IMR-90 (cell line): Measurements from ENCODE around the gene COL23A1. TPM values are rescaled to one million over a fixed set of nuclear protein-coding genes. Genes with fewer than 3 reads are reported as not detected.

Source experiments
- ATAC-seq: fragments of 200-7000 bp; cut with Tn5 transposase; 2 replicates; pipeline ENCODE4 v1.9.1; 2020; ENCODE audit warnings: low read depth, mild to moderate bottlenecking, moderate library complexity
- BruUV-seq: library from RNA; stranded (reverse); fragments of 400-500 nt; replicated peaks from 2 replicates; lab custom pipeline; 2021; lab: Mats Ljungman, UMichigan
- CTCF ChIA-PET: fragments of 300-600 bp; formaldehyde crosslinking; extraction: SDS; loops from one replicate; lab custom pipeline; 2021; ENCODE audit warnings: antibody characterized with exemption; lab: Yijun Ruan, JAX
- POLR2A ChIA-PET: fragments of 300-600 bp; sonication (Branson Sonifier 250); formaldehyde crosslinking; loops from one replicate; lab custom pipeline; 2022; ENCODE audit warnings: antibody characterized with exemption; ENCODE audit not compliant: unreplicated experiment; lab: Charles Lee
- DNase-seq: peaks from one replicate; pipeline ENCODE4 v3.0.0; 2013
- H2AFZ ChIP-seq: replicated peaks from 2 replicates; pipeline ENCODE3; 2013; ENCODE audit warnings: low read length, mild to moderate bottlenecking; ENCODE audit not compliant: poor library complexity
- H2AK5ac ChIP-seq: 2 replicates; pipeline ENCODE4 v1.6.1; 2013; ENCODE audit warnings: low read depth, low read length, inconsistent platforms
- H2AK9ac ChIP-seq: replicated peaks from 2 replicates; pipeline ENCODE3; 2013; ENCODE audit warnings: mild to moderate bottlenecking, low read depth, low read length, moderate library complexity; ENCODE audit not compliant: poor library complexity
- H2BK120ac ChIP-seq: 2 replicates; pipeline ENCODE4 v1.6.1; 2013; ENCODE audit warnings: low read depth, low read length, inconsistent platforms
- H2BK15ac ChIP-seq: 3 replicates; pipeline ENCODE4 v1.6.1; 2013; ENCODE audit warnings: low read depth, low read length, inconsistent platforms
- H2BK20ac ChIP-seq: 2 replicates; pipeline ENCODE4 v1.6.1; 2013; ENCODE audit warnings: low read depth, mild to moderate bottlenecking, inconsistent platforms, low read length, moderate library complexity
- H2BK5ac ChIP-seq: 2 replicates; pipeline ENCODE4 v1.6.1; 2013; ENCODE audit warnings: mild to moderate bottlenecking, low read depth, low read length, inconsistent platforms; ENCODE audit not compliant: poor library complexity, severe bottlenecking
- H3K14ac ChIP-seq: replicated peaks from 2 replicates; pipeline ENCODE4 v1.6.1; 2013; ENCODE audit warnings: low read depth, low read length, inconsistent platforms
- H3K18ac ChIP-seq: 2 replicates; pipeline ENCODE4 v1.6.1; 2013; ENCODE audit warnings: low read depth, low read length, control low read depth
- H3K23ac ChIP-seq: 2 replicates; pipeline ENCODE4 v1.6.1; 2013; ENCODE audit warnings: low read depth, low read length, inconsistent platforms
- H3K27ac ChIP-seq: 2 replicates; pipeline ENCODE4 v1.5.1; 2013; ENCODE audit warnings: mild to moderate bottlenecking, control low read depth, low read length; ENCODE audit not compliant: insufficient read depth
- H3K27me3 ChIP-seq: 2 replicates; pipeline ENCODE4 v1.6.1; 2013; ENCODE audit warnings: low read length; ENCODE audit not compliant: control insufficient read depth, insufficient read depth
- H3K36me3 ChIP-seq: 2 replicates; pipeline ENCODE4 v1.6.1; 2013; ENCODE audit warnings: low read length, mixed read lengths; ENCODE audit not compliant: control insufficient read depth, insufficient read depth
- H3K4ac ChIP-seq: 2 replicates; pipeline ENCODE4 v1.6.1; 2013; ENCODE audit warnings: low read depth, low read length, inconsistent platforms
- H3K4me1 ChIP-seq: 2 replicates; pipeline ENCODE4 v1.6.1; 2013; ENCODE audit warnings: low read length, mixed read lengths; ENCODE audit not compliant: control insufficient read depth, insufficient read depth
- H3K4me2 ChIP-seq: 2 replicates; pipeline ENCODE4 v1.6.1; 2013; ENCODE audit warnings: low read depth, mild to moderate bottlenecking, control low read depth, low read length, moderate library complexity
- H3K4me3 ChIP-seq: 2 replicates; pipeline ENCODE4 v1.5.1; 2013; ENCODE audit warnings: low read depth, mild to moderate bottlenecking, control low read depth, low read length, moderate library complexity; ENCODE audit not compliant: insufficient read depth
- H3K56ac ChIP-seq: 2 replicates; pipeline ENCODE4 v1.6.1; 2013; ENCODE audit warnings: low read length, inconsistent platforms; ENCODE audit not compliant: insufficient read depth; ENCODE audit errors: extremely low read depth
- H3K79me1 ChIP-seq, 2 experiments: 2 replicates each; pipeline ENCODE4 v1.6.1; 2013; ENCODE audit warnings: low read length in 2 of 2, inconsistent platforms in 1 of 2, low read depth in 1 of 2
- H3K9ac ChIP-seq: 2 replicates; pipeline ENCODE4 v1.6.1; 2013; ENCODE audit warnings: low read depth, low read length, control low read depth
- H3K9me1 ChIP-seq: 2 replicates; pipeline ENCODE4 v1.6.1; 2013; ENCODE audit warnings: low read length, inconsistent platforms; ENCODE audit not compliant: insufficient read depth
- H3K9me3 ChIP-seq: 2 replicates; pipeline ENCODE4 v1.6.1; 2013; ENCODE audit warnings: low read length; ENCODE audit not compliant: control insufficient read depth, insufficient read depth
- H4K20me1 ChIP-seq: 2 replicates; pipeline ENCODE4 v1.6.1; 2013; ENCODE audit warnings: low read length, inconsistent platforms; ENCODE audit not compliant: insufficient read depth
- H4K5ac ChIP-seq: 2 replicates; pipeline ENCODE4 v1.6.1; 2013; ENCODE audit warnings: mild to moderate bottlenecking, low read depth, low read length, control low read depth
- H4K8ac ChIP-seq, 2 experiments: 2 replicates each; pipeline ENCODE4 v1.6.1; 2013; ENCODE audit warnings: low read depth in 2 of 2, low read length in 2 of 2, control low read depth in 1 of 2, inconsistent platforms in 1 of 2
- H4K91ac ChIP-seq: 2 replicates; pipeline ENCODE4 v1.6.1; 2013; ENCODE audit warnings: low read depth, low read length, inconsistent platforms; ENCODE audit not compliant: insufficient read depth
- BHLHE40 ChIP-seq: fragments of 150-350 bp; IDR thresholded peaks from 2 replicates; pipeline ENCODE4 v1.6.1; 2016; ENCODE audit warnings: mild to moderate bottlenecking, low read depth, low read length
- CEBPB ChIP-seq: IDR thresholded peaks from 2 replicates; pipeline ENCODE4 v1.6.1; 2012; ENCODE audit warnings: low read depth, low read length, improper control_type of control experiment
- CHD1 ChIP-seq: IDR thresholded peaks from 2 replicates; pipeline ENCODE4 v1.6.1; 2012; ENCODE audit warnings: low read depth, low read length, improper control_type of control experiment
- CTCF ChIP-seq: conservative IDR thresholded peaks from 2 replicates; pipeline ENCODE4 v1.5.1; 2012; ENCODE audit warnings: mild to moderate bottlenecking, low read depth, low read length, improper control_type of control experiment
- ELK1 ChIP-seq: fragments of 150-350 bp; IDR thresholded peaks from 2 replicates; pipeline ENCODE4 v1.6.1; 2016; ENCODE audit warnings: low read depth, mild to moderate bottlenecking, low read length, moderate library complexity, borderline replicate concordance
- FOS ChIP-seq: fragments of 150-350 bp; IDR thresholded peaks from 2 replicates; pipeline ENCODE4 v1.6.1; 2016; ENCODE audit warnings: low read depth, low read length
- MAFK ChIP-seq: IDR thresholded peaks from 2 replicates; pipeline ENCODE4 v1.6.1; 2012; ENCODE audit warnings: low read depth, low read length, improper control_type of control experiment
- MAZ ChIP-seq: IDR thresholded peaks from 2 replicates; pipeline ENCODE4 v1.6.1; 2012; ENCODE audit warnings: low read depth, mild to moderate bottlenecking, low read length, improper control_type of control experiment, moderate library complexity, borderline replicate concordance
- MXI1 ChIP-seq: IDR thresholded peaks from 2 replicates; pipeline ENCODE4 v1.6.1; 2012; ENCODE audit warnings: low read depth, mild to moderate bottlenecking, low read length, moderate library complexity, borderline replicate concordance
- NFE2L2 ChIP-seq: fragments of 150-350 bp; IDR thresholded peaks from 2 replicates; pipeline ENCODE4 v1.6.1; 2016; ENCODE audit warnings: low read depth, mild to moderate bottlenecking, low read length
- POLR2A ChIP-seq: IDR thresholded peaks from 2 replicates; pipeline ENCODE4 v1.6.1; 2012; ENCODE audit warnings: mild to moderate bottlenecking, low read depth, low read length
- RAD21 ChIP-seq: IDR thresholded peaks from 2 replicates; pipeline ENCODE4 v1.6.1; 2012; ENCODE audit warnings: low read length, improper control_type of control experiment
- RCOR1 ChIP-seq: IDR thresholded peaks from 2 replicates; pipeline ENCODE4 v1.6.1; 2012; ENCODE audit warnings: mild to moderate bottlenecking, low read length, improper control_type of control experiment; ENCODE audit not compliant: insufficient replicate concordance
- RFX5 ChIP-seq: IDR thresholded peaks from 2 replicates; pipeline ENCODE4 v1.8.0; 2012; ENCODE audit warnings: low read depth, mild to moderate bottlenecking, low read length, moderate library complexity
- SMC3 ChIP-seq: fragments of 150-350 bp; IDR thresholded peaks from 2 replicates; pipeline ENCODE4 v1.6.1; 2016; ENCODE audit warnings: low read depth, mild to moderate bottlenecking, antibody characterized with exemption, low read length, moderate library complexity
- USF2 ChIP-seq: fragments of 150-350 bp; IDR thresholded peaks from 2 replicates; pipeline ENCODE4 v1.6.1; 2017; ENCODE audit warnings: mild to moderate bottlenecking, antibody characterized with exemption, low read length, low read depth
- WGBS, 2 experiments: methylation state at CpG; one replicate each; pipeline versions ENCODE4 v1.1.5 to v1.1.7; 2013; ENCODE audit warnings: missing lambda C conversion rate in 2 of 2; ENCODE audit not compliant: insufficient read length in 1 of 2; ENCODE audit errors: extremely low coverage in 2 of 2; 5-methylcytosine and 5-hydroxymethylcytosine counted together
- dilution Hi-C: fragments of 300-500 bp; cut with HindIII; formaldehyde crosslinking; loops from one replicate; pipeline ENCODE4 v1.14.3; 2018; ENCODE audit warnings: low sequenced_read_pairs; ENCODE audit not compliant: unreplicated experiment
- in situ Hi-C: fragments of 300-500 bp; cut with MboI; formaldehyde crosslinking; loops from 3 replicates; pipeline ENCODE4 v1.14.3; 2019; ENCODE audit warnings: low sequenced_read_pairs, inconsistent platforms, mixed read lengths
- intact Hi-C: fragments of 100-400 bp; cut with micrococcal nuclease; formaldehyde crosslinking; loops from 2 replicates; pipeline ENCODE4 v1.10.0; 2022
- polyA plus RNA-seq, 3 experiments: library from polyadenylated mRNA; depleted of rRNA; stranded (reverse); fragments of >200 nt; gene quantifications; 2 replicates each; pipeline ENCODE4 v1.2.3, GENCODE V29; 2012; ENCODE audit warnings: low replicate concordance in 1 of 3
- total RNA-seq: library from RNA; depleted of rRNA; stranded (reverse); fragments of >200 nt; gene quantifications from 2 replicates; pipeline ENCODE4 v1.2.3, GENCODE V29; 2012

COL23A1 gene
- total and polyA plus RNA-seq, 2 of the 4 experiments (the other 2 are of a cell fraction) = not detected

- H4K5ac ChIP-seq = no peak overlapping the region
- H3K9me1 ChIP-seq = no peaks in the 10 kb centered on the region
- H3K4ac ChIP-seq = no peak overlapping the region
- H3K56ac ChIP-seq = no peak overlapping the region
- intact Hi-C loops = no loop called here
- no peak overlapping the region for H2BK20ac ChIP-seq
- H2AK5ac ChIP-seq = no peak overlapping the region
- no peaks in the 10 kb centered on the region for H3K27me3 ChIP-seq
- in situ Hi-C loops = no loop called here
- H2BK5ac ChIP-seq = no peak overlapping the region
- H3K4me3 ChIP-seq = no peak overlapping the region
- ATAC-seq = no peak
- no peak for DNase-seq
- no peak overlapping the region for H2AFZ ChIP-seq
- no peak overlapping the region for H3K14ac ChIP-seq
- H3K36me3 ChIP-seq = no peaks in the 10 kb centered on the region
- no peak overlapping the region for H2BK120ac ChIP-seq
- H3K23ac ChIP-seq = no peak overlapping the region
- H4K8ac ChIP-seq = no peak overlapping the region
- TF ChIP-seq NFE2L2 = no peak
- no peak for TF ChIP-seq RAD21
- TF ChIP-seq CEBPB = no peak
- TF ChIP-seq FOS = no peak
- TF ChIP-seq MAFK = no peak
- no peak for TF ChIP-seq ELK1
- TF ChIP-seq RCOR1 = no peak
- no peak for TF ChIP-seq CHD1
- TF ChIP-seq USF2 = no peak
- no peak for TF ChIP-seq POLR2A
- no peak for TF ChIP-seq BHLHE40
- no peak for TF ChIP-seq SMC3
- no peak for TF ChIP-seq MAZ
- no peak for TF ChIP-seq RFX5
- TF ChIP-seq MXI1 = no peak
- no peak for TF ChIP-seq CTCF
- peaks cover 24% of the 10 kb centered on the region for H3K9me3 ChIP-seq
- dilution Hi-C loops = no loop called here
- H2BK15ac ChIP-seq = no peak overlapping the region
- no peak overlapping the region for H2AK9ac ChIP-seq
- H4K20me1 ChIP-seq = no peaks in the 10 kb centered on the region
- H3K4me1 ChIP-seq = no peaks in the 10 kb centered on the region
- H4K91ac ChIP-seq = no peak overlapping the region
- ChIA-PET POLR2A (no interaction called here), CTCF (no interaction called here)
- H3K27ac ChIP-seq = no peak overlapping the region
- H3K79me1 ChIP-seq = no peaks in the 10 kb centered on the region
- WGBS, 2 experiments = 60% methylated on average over 6 of the region's 26 CpGs; no CpG with 5 or more reads in 1 of the 2 experiments
- H3K4me2 ChIP-seq = no peak overlapping the region
- H3K9ac ChIP-seq = no peak overlapping the region
- no TSS peak for BruUV-seq
- no peak overlapping the region for H3K18ac ChIP-seq
Observed at GRCh38 chr5:178426326-178427130, 163.7 kb downstream of the COL23A1 start.
